Progenitor cell of endocrine pancreas (in vitro differentiated cells): Measurements from ENCODE around the gene XRCC2. TPM values are rescaled to one million over a fixed set of nuclear protein-coding genes. Genes with fewer than 3 reads are reported as not detected.

Experiments
- DNase-seq: peaks from one replicate; pipeline ENCODE4 v3.0.0; 2021; ENCODE audit warnings: low spot score; ENCODE audit not compliant: unreplicated experiment
- H3K27ac Mint-ChIP-seq: 2 replicates; pipeline ENCODE4 v1.8.0; 2021; ENCODE audit warnings: mild to moderate bottlenecking, moderate library complexity, mixed read lengths
- H3K27me3 Mint-ChIP-seq: 2 replicates; pipeline ENCODE4 v1.8.0; 2021; ENCODE audit warnings: mixed read lengths
- H3K36me3 Mint-ChIP-seq: 2 replicates; pipeline ENCODE4 v1.8.0; 2022; ENCODE audit warnings: mixed read lengths; ENCODE audit not compliant: insufficient read depth
- H3K4me1 Mint-ChIP-seq: 2 replicates; pipeline ENCODE4 v1.8.0; 2021; ENCODE audit warnings: low read depth, mixed read lengths
- H3K4me3 Mint-ChIP-seq: 2 replicates; pipeline ENCODE4 v1.8.0; 2021; ENCODE audit warnings: low read depth, mild to moderate bottlenecking, moderate library complexity, mixed read lengths
- H3K9me3 Mint-ChIP-seq: 2 replicates; pipeline ENCODE4 v1.8.0; 2021; ENCODE audit warnings: low read depth, mixed read lengths
- total RNA-seq: library from RNA; stranded (reverse); gene quantifications from 2 replicates; pipeline ENCODE4 v1.2.1, GENCODE V29; 2021
- TF ChIP-seq, protein P1 (sequence below): fragments of 200-600 bp; sonication (generic); IDR thresholded peaks from one replicate; pipeline ENCODE4 v1.5.0; 2021; ENCODE audit warnings: antibody characterized with exemption, mild to moderate bottlenecking; ENCODE audit not compliant: unreplicated experiment

Gene XRCC2
- total RNA-seq, 1 donor from 2014 or later = 12.2 TPM

DNA sequence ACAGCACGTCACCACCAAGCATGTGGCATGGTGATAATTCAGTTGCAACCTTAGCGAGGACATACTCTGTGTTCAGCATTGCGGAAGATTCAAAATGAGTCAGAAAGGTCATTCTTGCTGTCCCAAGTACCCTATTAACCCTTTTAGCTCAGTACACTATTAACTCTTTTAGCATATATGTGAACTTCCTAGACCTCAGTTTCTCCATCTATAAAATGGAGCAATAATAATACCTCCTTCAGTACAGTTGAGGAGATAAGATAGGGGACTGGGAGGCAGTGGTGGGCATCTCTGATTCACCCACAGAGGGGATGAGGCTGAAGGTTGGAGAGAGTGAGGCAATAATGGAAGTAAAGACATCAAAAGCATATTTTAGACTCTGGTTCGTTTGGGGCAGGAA lies 67.3 kb downstream of the XRCC2 start:
- DNase-seq = no peak
- Mint-ChIP-seq H3K27ac (no peak overlapping the region), H3K36me3 (no peaks in the 10 kb centered on the region), H3K27me3 (no peaks in the 10 kb centered on the region), H3K4me1 (no peaks in the 10 kb centered on the region), H3K4me3 (no peak overlapping the region), H3K9me3 (peaks cover 9% of the 10 kb centered on the region)
- TF ChIP-seq, protein P1, sequence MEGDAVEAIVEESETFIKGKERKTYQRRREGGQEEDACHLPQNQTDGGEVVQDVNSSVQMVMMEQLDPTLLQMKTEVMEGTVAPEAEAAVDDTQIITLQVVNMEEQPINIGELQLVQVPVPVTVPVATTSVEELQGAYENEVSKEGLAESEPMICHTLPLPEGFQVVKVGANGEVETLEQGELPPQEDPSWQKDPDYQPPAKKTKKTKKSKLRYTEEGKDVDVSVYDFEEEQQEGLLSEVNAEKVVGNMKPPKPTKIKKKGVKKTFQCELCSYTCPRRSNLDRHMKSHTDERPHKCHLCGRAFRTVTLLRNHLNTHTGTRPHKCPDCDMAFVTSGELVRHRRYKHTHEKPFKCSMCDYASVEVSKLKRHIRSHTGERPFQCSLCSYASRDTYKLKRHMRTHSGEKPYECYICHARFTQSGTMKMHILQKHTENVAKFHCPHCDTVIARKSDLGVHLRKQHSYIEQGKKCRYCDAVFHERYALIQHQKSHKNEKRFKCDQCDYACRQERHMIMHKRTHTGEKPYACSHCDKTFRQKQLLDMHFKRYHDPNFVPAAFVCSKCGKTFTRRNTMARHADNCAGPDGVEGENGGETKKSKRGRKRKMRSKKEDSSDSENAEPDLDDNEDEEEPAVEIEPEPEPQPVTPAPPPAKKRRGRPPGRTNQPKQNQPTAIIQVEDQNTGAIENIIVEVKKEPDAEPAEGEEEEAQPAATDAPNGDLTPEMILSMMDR = no peak

DNA sequence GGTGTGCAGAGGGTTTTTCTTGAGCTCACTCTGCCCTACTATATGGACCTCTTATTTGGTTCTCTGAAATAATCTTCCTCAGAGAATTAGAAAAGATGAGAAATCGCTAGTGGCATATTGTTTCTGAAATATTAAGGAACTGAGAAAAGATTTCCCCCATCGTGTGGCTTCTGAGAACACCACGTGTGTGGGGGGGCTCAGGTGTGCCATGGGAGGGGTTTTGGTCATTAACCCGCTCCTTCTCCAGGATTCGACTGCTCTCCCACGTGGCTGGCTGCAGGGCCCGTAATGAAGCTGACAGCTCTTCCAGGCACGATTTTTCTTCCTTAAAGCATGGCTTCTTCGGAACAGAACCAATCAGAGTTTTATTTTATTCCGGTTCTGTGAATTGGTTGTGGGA lies 67.7 kb downstream of the XRCC2 start:
- Mint-ChIP-seq H3K9me3 (peaks cover 9% of the 10 kb centered on the region), H3K4me1 (no peaks in the 10 kb centered on the region), H3K36me3 (no peaks in the 10 kb centered on the region), H3K27ac (no peak overlapping the region), H3K27me3 (no peaks in the 10 kb centered on the region), H3K4me3 (no peak overlapping the region)
- no peak for DNase-seq
- TF ChIP-seq, protein P1 = no peak

- Mint-ChIP-seq H3K4me3 (no peak overlapping the region), H3K4me1 (no peaks in the 10 kb centered on the region), H3K9me3 (no peaks in the 10 kb centered on the region), H3K27ac (no peak overlapping the region), H3K27me3 (no peaks in the 10 kb centered on the region), H3K36me3 (no peaks in the 10 kb centered on the region)
- TF ChIP-seq, protein P1 = no peak
- DNase-seq = no peak
These were observed 68.9 kb downstream of the XRCC2 start for GRCh38 chr7:152607007-152607406.

DNA sequence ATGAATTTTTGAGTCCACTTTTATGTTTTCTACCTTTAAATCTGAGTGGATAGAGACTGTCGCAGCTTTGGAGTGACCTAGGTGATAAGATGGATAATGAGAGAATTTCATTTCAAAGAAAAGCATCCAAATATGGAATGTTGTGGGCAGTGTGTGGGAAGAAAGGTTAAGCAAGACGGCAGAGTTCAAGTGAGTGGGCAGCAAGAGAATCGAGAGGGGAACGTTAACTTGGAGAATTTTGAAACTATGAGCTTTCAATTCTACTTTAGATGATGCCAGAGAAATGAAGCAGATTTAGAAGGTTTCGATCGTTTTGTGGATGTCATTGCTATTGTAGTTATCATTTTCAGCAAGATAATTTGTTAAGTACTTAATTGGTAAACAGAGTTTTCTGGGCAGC lies 73.0 kb downstream of the XRCC2 start:
- no peak overlapping the region for H3K4me3 Mint-ChIP-seq
- no peaks in the 10 kb centered on the region for H3K4me1 Mint-ChIP-seq
- TF ChIP-seq, protein P1 = no peak

GRCh38 chr7:152601305-152601798 lies 74.6 kb downstream of the XRCC2 start:
- TF ChIP-seq, protein P1 = no peak
- Mint-ChIP-seq H3K27ac (no peak overlapping the region), H3K4me1 (no peaks in the 10 kb centered on the region), H3K9me3 (no peaks in the 10 kb centered on the region), H3K36me3 (no peaks in the 10 kb centered on the region), H3K27me3 (no peaks in the 10 kb centered on the region), H3K4me3 (no peak overlapping the region)
- no peak for DNase-seq

More for the DNA sequence above, 73.0 kb downstream of the XRCC2 start:
- H3K36me3 Mint-ChIP-seq = no peaks in the 10 kb centered on the region
- DNase-seq = no peak
- H3K9me3 Mint-ChIP-seq = no peaks in the 10 kb centered on the region
- no peaks in the 10 kb centered on the region for H3K27me3 Mint-ChIP-seq
- H3K27ac Mint-ChIP-seq = no peak overlapping the region
